H9 (cell line): ENCODE data around the gene NR2F1-AS1. TPM values are rescaled to one million over a fixed set of nuclear protein-coding genes. Genes with fewer than 3 reads are reported as not detected.

Experiments used
- DNase-seq: peaks from one replicate; pipeline ENCODE4 v3.0.0-alpha.2; 2017
- H2AFZ ChIP-seq: one replicate; pipeline ENCODE4 v1.6.1; 2013; ENCODE audit warnings: mild to moderate bottlenecking, low read length, control low read depth, moderate library complexity
- H2AK5ac ChIP-seq: 2 replicates; pipeline ENCODE4 v1.6.1; 2013; ENCODE audit warnings: low read length, control low read depth, mixed read lengths; ENCODE audit not compliant: insufficient read length
- H2BK120ac ChIP-seq: one replicate; pipeline ENCODE4 v1.6.1; 2013; ENCODE audit warnings: low read depth, mild to moderate bottlenecking, low read length, control low read depth, inconsistent platforms; ENCODE audit not compliant: poor library complexity, severe bottlenecking
- H2BK12ac ChIP-seq: 2 replicates; pipeline ENCODE4 v1.6.1; 2013; ENCODE audit warnings: low read length, control low read depth, mixed read lengths, low read depth; ENCODE audit not compliant: insufficient read length
- H2BK15ac ChIP-seq: 2 replicates; pipeline ENCODE4 v1.6.1; 2013; ENCODE audit warnings: low read depth, low read length, control low read depth
- H2BK20ac ChIP-seq: one replicate; pipeline ENCODE4 v1.6.1; 2013; ENCODE audit warnings: low read depth, mild to moderate bottlenecking, low read length, control low read depth, inconsistent platforms; ENCODE audit not compliant: poor library complexity, severe bottlenecking
- H2BK5ac ChIP-seq: 2 replicates; pipeline ENCODE4 v1.6.1; 2013; ENCODE audit warnings: low read length, control low read depth, mixed read lengths; ENCODE audit not compliant: insufficient read length
- H3K14ac ChIP-seq: 2 replicates; pipeline ENCODE4 v1.6.1; 2013; ENCODE audit warnings: low read length, control low read depth; ENCODE audit not compliant: insufficient read depth
- H3K18ac ChIP-seq: 2 replicates; pipeline ENCODE4 v1.6.1; 2013; ENCODE audit warnings: low read depth, mild to moderate bottlenecking, mixed read lengths, low read length, control low read depth; ENCODE audit not compliant: insufficient read length
- H3K23ac ChIP-seq: 2 replicates; pipeline ENCODE4 v1.6.1; 2013; ENCODE audit warnings: low read length, control low read depth, mixed read lengths, low read depth; ENCODE audit not compliant: insufficient read length
- H3K23me2 ChIP-seq: 2 replicates; pipeline ENCODE4 v1.6.1; 2013; ENCODE audit warnings: low read depth, mild to moderate bottlenecking, mixed read lengths, low read length, control low read depth; ENCODE audit not compliant: insufficient read length, poor library complexity, severe bottlenecking
- H3K27ac ChIP-seq: 2 replicates; pipeline ENCODE4 v1.5.1; 2013; ENCODE audit warnings: low read length, control low read depth, mixed read lengths, low read depth; ENCODE audit not compliant: insufficient read length
- H3K27me3 ChIP-seq: 2 replicates; pipeline ENCODE4 v1.6.1; 2013; ENCODE audit warnings: low read length, control low read depth, inconsistent platforms; ENCODE audit not compliant: insufficient read depth
- H3K4ac ChIP-seq: 2 replicates; pipeline ENCODE4 v1.6.1; 2013; ENCODE audit warnings: low read depth, mild to moderate bottlenecking, control low read depth, inconsistent platforms, low read length, moderate library complexity
- H3K4me1 ChIP-seq: 2 replicates; pipeline ENCODE4 v1.6.1; 2013; ENCODE audit warnings: low read length, control low read depth, inconsistent platforms; ENCODE audit not compliant: insufficient read depth
- H3K4me2 ChIP-seq: 2 replicates; pipeline ENCODE4 v1.6.1; 2013; ENCODE audit warnings: low read length, control low read depth, mixed read lengths; ENCODE audit not compliant: insufficient read length, insufficient read depth
- H3K56ac ChIP-seq: 2 replicates; pipeline ENCODE4 v1.6.1; 2013; ENCODE audit warnings: low read depth, mild to moderate bottlenecking, mixed read lengths, low read length, control low read depth; ENCODE audit not compliant: insufficient read length
- H3K79me1 ChIP-seq: 2 replicates; pipeline ENCODE4 v1.6.1; 2013; ENCODE audit warnings: low read depth, mild to moderate bottlenecking, moderate library complexity, low read length, control low read depth, inconsistent platforms; ENCODE audit not compliant: insufficient read depth, poor library complexity, severe bottlenecking
- H3K79me2 ChIP-seq: 2 replicates; pipeline ENCODE4 v1.6.1; 2013; ENCODE audit warnings: low read length, control low read depth, inconsistent platforms; ENCODE audit not compliant: insufficient read depth
- H3K9ac ChIP-seq: 2 replicates; pipeline ENCODE4 v1.6.1; 2013; ENCODE audit warnings: low read length, control low read depth, mixed read lengths; ENCODE audit not compliant: insufficient read length; ENCODE audit errors: extremely low read depth
- H3K9me3 ChIP-seq: one replicate; pipeline ENCODE4 v1.6.1; 2013; ENCODE audit warnings: low read depth, low read length, inconsistent platforms; ENCODE audit not compliant: control insufficient read depth
- H3T11ph ChIP-seq: one replicate; pipeline ENCODE4 v1.6.1; 2013; ENCODE audit warnings: mild to moderate bottlenecking, low read length, control low read depth, inconsistent platforms
- H4K20me1 ChIP-seq: one replicate; pipeline ENCODE4 v1.6.1; 2013; ENCODE audit not compliant: control insufficient read depth, insufficient read length, insufficient read depth
- H4K5ac ChIP-seq: 2 replicates; pipeline ENCODE4 v1.6.1; 2013; ENCODE audit warnings: low read depth, mild to moderate bottlenecking, mixed read lengths, low read length, control low read depth; ENCODE audit not compliant: insufficient read length
- H4K8ac ChIP-seq: replicated peaks from 2 replicates; pipeline ENCODE4 v1.6.1; 2013; ENCODE audit warnings: low read length, control low read depth, mixed read lengths, low read depth; ENCODE audit not compliant: insufficient read length
- H4K91ac ChIP-seq: 2 replicates; pipeline ENCODE4 v1.6.1; 2013; ENCODE audit warnings: low read depth, mild to moderate bottlenecking, moderate library complexity, mixed read lengths, low read length, control low read depth; ENCODE audit not compliant: insufficient read length
- H3K27ac Mint-ChIP-seq, 3 experiments: 2 replicates in 2 of 3; 3 replicates in 1 of 3; pipeline ENCODE4 v1.8.0; 2020 to 2021; ENCODE audit warnings: mixed read lengths in 3 of 3, mild to moderate bottlenecking in 1 of 3, moderate library complexity in 1 of 3
- H3K27me3 Mint-ChIP-seq: 2 replicates; pipeline ENCODE4 v1.8.0; 2021; ENCODE audit warnings: low read depth, mild to moderate bottlenecking, moderate library complexity, mixed read lengths
- H3K36me3 Mint-ChIP-seq, 3 experiments: 2 replicates in 2 of 3; 3 replicates in 1 of 3; pipeline ENCODE4 v1.8.0; 2020 to 2021; ENCODE audit warnings: low read depth in 3 of 3, mixed read lengths in 3 of 3; ENCODE audit not compliant: insufficient read depth in 1 of 3
- H3K4me1 Mint-ChIP-seq, 2 experiments: 2 replicates each; pipeline ENCODE4 v1.8.0; 2020; ENCODE audit warnings: mixed read lengths in 2 of 2
- H3K4me3 Mint-ChIP-seq, 2 experiments: 2 replicates in 1 of 2; 3 replicates in 1 of 2; pipeline ENCODE4 v1.8.0; 2020 to 2021; ENCODE audit warnings: mild to moderate bottlenecking in 2 of 2, mixed read lengths in 2 of 2, moderate library complexity in 1 of 2
- H3K9me3 Mint-ChIP-seq, 2 experiments: 2 replicates in 1 of 2; 3 replicates in 1 of 2; pipeline ENCODE4 v1.8.0; 2020; ENCODE audit warnings: mild to moderate bottlenecking in 2 of 2, mixed read lengths in 2 of 2, moderate library complexity in 1 of 2
- WGBS: extraction: QIAGEN DNeasy Blood & Tissue Kit; methylation state at CpG from one replicate; pipeline ENCODE4 v1.1.7; 2013; ENCODE audit warnings: missing lambda C conversion rate, low lambda C conversion rate, mixed read lengths; ENCODE audit not compliant: insufficient read length; ENCODE audit errors: extremely low coverage; 5-methylcytosine and 5-hydroxymethylcytosine counted together
- total RNA-seq: library from RNA; stranded (reverse); gene quantifications from 2 replicates; pipeline ENCODE4 v1.2.1, GENCODE V29; 2021
- TF ChIP-seq, protein P1 (sequence below): fragments of 200-600 bp; sonication (generic); conservative IDR thresholded peaks from 3 replicates; pipeline ENCODE4 v1.8.0; 2021; ENCODE audit warnings: antibody characterized with exemption, mild to moderate bottlenecking

NR2F1-AS1 gene
- total RNA-seq, 1 experiment from 2014 or later = 1.9 TPM

DNA sequence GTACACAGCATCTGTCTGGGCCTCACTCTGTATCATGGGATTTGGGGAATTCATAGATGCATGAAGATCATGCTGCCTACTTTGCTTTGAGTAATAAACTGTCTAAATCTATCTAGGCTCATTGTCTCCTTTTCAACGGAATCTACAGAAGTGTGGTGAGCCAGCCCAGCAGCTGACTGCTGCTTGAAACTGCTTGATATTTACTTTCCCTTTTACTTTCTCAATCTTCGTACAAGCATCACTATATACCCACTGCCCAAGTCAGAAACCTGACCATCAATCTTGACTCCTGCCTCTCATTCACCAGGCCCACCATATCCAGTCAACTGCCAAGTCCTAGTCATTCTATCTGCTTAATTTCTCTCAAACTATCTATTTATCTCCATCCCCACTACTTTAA is 142.9 kb downstream of the NR2F1-AS1 start:
- H2AFZ ChIP-seq = no peak overlapping the region
- H3K27ac ChIP-seq = no peak overlapping the region
- H3T11ph ChIP-seq = no peak overlapping the region
- no peak overlapping the region for H3K23ac ChIP-seq
- no peak overlapping the region for H3K14ac ChIP-seq
- no peaks in the 10 kb centered on the region for H3K4me1 ChIP-seq
- DNase-seq = no peak
- H3K9me3 ChIP-seq = no peaks in the 10 kb centered on the region
- H4K8ac ChIP-seq = no peak overlapping the region
- WGBS = no CpG with 5 or more reads among the region's 2 CpGs
- no peak overlapping the region for H3K56ac ChIP-seq
- Mint-ChIP-seq H3K27ac (no peak overlapping the region), H3K4me1 (no peaks in the 10 kb centered on the region), H3K36me3 (peaks cover 5 to 22% (median 9%) of the 10 kb centered on the region in 3 experiments; a peak in 5 of 7 replicates), H3K4me3 (no peak overlapping the region), H3K27me3 (no peaks in the 10 kb centered on the region), H3K9me3 (peaks cover 19 to 21% of the 10 kb centered on the region in 2 experiments)
- H3K79me2 ChIP-seq = no peaks in the 10 kb centered on the region
- H2BK120ac ChIP-seq = no peak overlapping the region
- H3K18ac ChIP-seq = no peak overlapping the region
- no peaks in the 10 kb centered on the region for H3K23me2 ChIP-seq
- H4K91ac ChIP-seq = no peak overlapping the region
- no peak overlapping the region for H4K5ac ChIP-seq
- no peaks in the 10 kb centered on the region for H3K27me3 ChIP-seq
- TF ChIP-seq, protein P1, sequence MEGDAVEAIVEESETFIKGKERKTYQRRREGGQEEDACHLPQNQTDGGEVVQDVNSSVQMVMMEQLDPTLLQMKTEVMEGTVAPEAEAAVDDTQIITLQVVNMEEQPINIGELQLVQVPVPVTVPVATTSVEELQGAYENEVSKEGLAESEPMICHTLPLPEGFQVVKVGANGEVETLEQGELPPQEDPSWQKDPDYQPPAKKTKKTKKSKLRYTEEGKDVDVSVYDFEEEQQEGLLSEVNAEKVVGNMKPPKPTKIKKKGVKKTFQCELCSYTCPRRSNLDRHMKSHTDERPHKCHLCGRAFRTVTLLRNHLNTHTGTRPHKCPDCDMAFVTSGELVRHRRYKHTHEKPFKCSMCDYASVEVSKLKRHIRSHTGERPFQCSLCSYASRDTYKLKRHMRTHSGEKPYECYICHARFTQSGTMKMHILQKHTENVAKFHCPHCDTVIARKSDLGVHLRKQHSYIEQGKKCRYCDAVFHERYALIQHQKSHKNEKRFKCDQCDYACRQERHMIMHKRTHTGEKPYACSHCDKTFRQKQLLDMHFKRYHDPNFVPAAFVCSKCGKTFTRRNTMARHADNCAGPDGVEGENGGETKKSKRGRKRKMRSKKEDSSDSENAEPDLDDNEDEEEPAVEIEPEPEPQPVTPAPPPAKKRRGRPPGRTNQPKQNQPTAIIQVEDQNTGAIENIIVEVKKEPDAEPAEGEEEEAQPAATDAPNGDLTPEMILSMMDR = no peak
- no peak overlapping the region for H2BK15ac ChIP-seq
- H2BK12ac ChIP-seq = no peak overlapping the region
- H3K4ac ChIP-seq = no peak overlapping the region
- no peak overlapping the region for H2AK5ac ChIP-seq
- no peaks in the 10 kb centered on the region for H3K79me1 ChIP-seq
- H4K20me1 ChIP-seq = no peaks in the 10 kb centered on the region
- no peak overlapping the region for H2BK5ac ChIP-seq
- no peak overlapping the region for H3K4me2 ChIP-seq
- H3K9ac ChIP-seq = no peak overlapping the region
- H2BK20ac ChIP-seq = no peak overlapping the region
